Calu3 (cell line): ENCODE data around the gene DIS3L2. TPM values are rescaled to one million over a fixed set of nuclear protein-coding genes. Genes with fewer than 3 reads are reported as not detected.

Experiments used
- BruUV-seq: library from RNA; stranded (reverse); fragments of 400-500 nt; replicated peaks from 2 replicates; lab custom pipeline; 2021; lab: Mats Ljungman, UMichigan
- CTCF ChIA-PET: fragments of 300-600 bp; sonication (Branson Sonifier 250); formaldehyde crosslinking; loops from one replicate; lab custom pipeline; 2022; ENCODE audit warnings: antibody characterized with exemption; lab: Charles Lee
- DNase-seq: peaks from one replicate; pipeline ENCODE4 v3.0.0; 2022
- H3K27ac Mint-ChIP-seq: one replicate; pipeline ENCODE4 v1.8.0; 2022; ENCODE audit warnings: mixed read lengths; ENCODE audit not compliant: unreplicated experiment
- H3K27me3 Mint-ChIP-seq: one replicate; pipeline ENCODE4 v1.8.0; 2022; ENCODE audit warnings: mixed read lengths; ENCODE audit not compliant: unreplicated experiment
- H3K36me3 Mint-ChIP-seq: one replicate; pipeline ENCODE4 v1.8.0; 2022; ENCODE audit warnings: mild to moderate bottlenecking, moderate library complexity, mixed read lengths; ENCODE audit not compliant: insufficient read depth, unreplicated experiment
- H3K4me1 Mint-ChIP-seq: one replicate; pipeline ENCODE4 v1.8.0; 2022; ENCODE audit warnings: mild to moderate bottlenecking, low read depth, mixed read lengths; ENCODE audit not compliant: unreplicated experiment
- H3K4me3 Mint-ChIP-seq: one replicate; pipeline ENCODE4 v1.8.0; 2022; ENCODE audit warnings: mild to moderate bottlenecking, low read depth, moderate library complexity, mixed read lengths; ENCODE audit not compliant: unreplicated experiment
- H3K9me3 Mint-ChIP-seq: one replicate; pipeline ENCODE4 v1.8.0; 2022; ENCODE audit warnings: low read depth, mixed read lengths; ENCODE audit not compliant: unreplicated experiment
- CTCF ChIP-seq: fragments of 200-600 bp; IDR thresholded peaks from one replicate; pipeline ENCODE4 v1.8.0; 2022; ENCODE audit warnings: antibody characterized with exemption; ENCODE audit not compliant: unreplicated experiment
- intact Hi-C: fragments of 100-400 bp; cut with micrococcal nuclease; formaldehyde crosslinking; loops from one replicate; pipeline ENCODE4 v1.10.0; 2022; ENCODE audit not compliant: unreplicated experiment
- total RNA-seq: library from RNA; stranded (reverse); gene quantifications from 2 replicates; pipeline ENCODE4 v1.2.3, GENCODE V29; 2022

Gene DIS3L2
- total RNA-seq, 1 experiment from 2014 or later, result 46.0 TPM

- CTCF ChIA-PET, result no interaction called here
- Mint-ChIP-seq H3K36me3 (no peaks in the 10 kb centered on the region), H3K4me3 (no peak overlapping the region), H3K27me3 (no peaks in the 10 kb centered on the region), H3K27ac (no peak overlapping the region), H3K4me1 (no peaks in the 10 kb centered on the region), H3K9me3 (no peaks in the 10 kb centered on the region)
- DNase-seq, result no peak
- no peak for TF ChIP-seq CTCF
- intact Hi-C loops, result no loop called here
- no TSS peak for BruUV-seq
Measured at GRCh38 chr2:232278534-232278933, 317.0 kb downstream of the DIS3L2 start.

GRCh38 chr2:232280341-232280740 lies 318.8 kb downstream of the DIS3L2 start:
- Mint-ChIP-seq H3K27me3 (no peaks in the 10 kb centered on the region), H3K4me1 (no peaks in the 10 kb centered on the region), H3K4me3 (no peak overlapping the region), H3K27ac (no peak overlapping the region), H3K36me3 (no peaks in the 10 kb centered on the region), H3K9me3 (no peaks in the 10 kb centered on the region)
- no TSS peak for BruUV-seq
- TF ChIP-seq CTCF, result no peak
- DNase-seq, result no peak
- CTCF ChIA-PET, result no interaction called here
- intact Hi-C loops, result no loop called here

GRCh38 chr2:232281858-232282507 lies 320.5 kb downstream of the DIS3L2 start:
- DNase-seq, result no peak
- Mint-ChIP-seq H3K9me3 (no peaks in the 10 kb centered on the region), H3K27me3 (no peaks in the 10 kb centered on the region), H3K36me3 (no peaks in the 10 kb centered on the region), H3K4me1 (no peaks in the 10 kb centered on the region), H3K4me3 (no peak overlapping the region), H3K27ac (no peak overlapping the region)
- TF ChIP-seq CTCF, result no peak
- CTCF ChIA-PET, result no interaction called here
- BruUV-seq, result no TSS peak
- intact Hi-C loops, result no loop called here

- H3K36me3 Mint-ChIP-seq, result no peaks in the 10 kb centered on the region
- no peak for TF ChIP-seq CTCF
- BruUV-seq, result no TSS peak
- H3K4me1 Mint-ChIP-seq, result no peaks in the 10 kb centered on the region
- no peak overlapping the region for H3K4me3 Mint-ChIP-seq
- no peaks in the 10 kb centered on the region for H3K9me3 Mint-ChIP-seq
- CTCF ChIA-PET, result no interaction called here
- intact Hi-C loops, result no loop called here
- no peaks in the 10 kb centered on the region for H3K27me3 Mint-ChIP-seq
- no peak for DNase-seq
- H3K27ac Mint-ChIP-seq, result no peak overlapping the region
Measured at GRCh38 chr2:232282508-232283055, 321.1 kb downstream of the DIS3L2 start.
